AG09319 (cell line): ENCODE results near the gene SLC30A3.
A peak's percentile ranks its signal among the peaks of the same experiment; 100 is the strongest.

Source experiments
- DNase-seq: peaks from one replicate; pipeline ENCODE4 v3.0.0-alpha.2; 2010; ENCODE audit warnings: low read depth; ENCODE audit errors: extremely low read depth
- TF ChIP-seq, protein P1 (sequence below): IDR thresholded peaks from 2 replicates; pipeline ENCODE4 v1.5.1; 2011; ENCODE audit warnings: low read depth, mild to moderate bottlenecking, inconsistent platforms, low read length, moderate library complexity

The SLC30A3 gene

GRCh38 chr2:27297195-27297594 lies 34.3 kb upstream of the SLC30A3 start:
- no peak for DNase-seq
- TF ChIP-seq, protein P1, sequence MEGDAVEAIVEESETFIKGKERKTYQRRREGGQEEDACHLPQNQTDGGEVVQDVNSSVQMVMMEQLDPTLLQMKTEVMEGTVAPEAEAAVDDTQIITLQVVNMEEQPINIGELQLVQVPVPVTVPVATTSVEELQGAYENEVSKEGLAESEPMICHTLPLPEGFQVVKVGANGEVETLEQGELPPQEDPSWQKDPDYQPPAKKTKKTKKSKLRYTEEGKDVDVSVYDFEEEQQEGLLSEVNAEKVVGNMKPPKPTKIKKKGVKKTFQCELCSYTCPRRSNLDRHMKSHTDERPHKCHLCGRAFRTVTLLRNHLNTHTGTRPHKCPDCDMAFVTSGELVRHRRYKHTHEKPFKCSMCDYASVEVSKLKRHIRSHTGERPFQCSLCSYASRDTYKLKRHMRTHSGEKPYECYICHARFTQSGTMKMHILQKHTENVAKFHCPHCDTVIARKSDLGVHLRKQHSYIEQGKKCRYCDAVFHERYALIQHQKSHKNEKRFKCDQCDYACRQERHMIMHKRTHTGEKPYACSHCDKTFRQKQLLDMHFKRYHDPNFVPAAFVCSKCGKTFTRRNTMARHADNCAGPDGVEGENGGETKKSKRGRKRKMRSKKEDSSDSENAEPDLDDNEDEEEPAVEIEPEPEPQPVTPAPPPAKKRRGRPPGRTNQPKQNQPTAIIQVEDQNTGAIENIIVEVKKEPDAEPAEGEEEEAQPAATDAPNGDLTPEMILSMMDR, result no peak

DNA sequence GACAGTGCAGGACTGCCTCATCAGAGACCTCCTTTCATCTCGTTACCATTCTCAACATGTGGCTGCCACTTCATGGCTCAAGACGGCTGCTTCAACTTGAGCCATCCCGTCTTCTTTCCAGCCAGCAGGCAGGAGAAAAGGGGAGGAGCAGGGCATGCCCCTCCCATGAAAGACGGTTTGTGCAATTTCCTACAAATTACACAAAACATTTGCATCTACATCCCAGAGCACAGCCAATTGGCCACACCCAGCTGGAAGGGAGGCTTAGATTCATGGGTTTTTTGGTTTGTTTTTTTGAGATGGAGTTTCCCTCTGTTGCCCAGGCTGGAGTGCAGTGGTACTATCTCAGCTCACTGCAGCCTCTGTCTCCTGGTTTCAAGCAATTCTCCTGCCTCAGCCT lies 33.6 kb upstream of the SLC30A3 start:
- TF ChIP-seq, protein P1, result no peak

DNA sequence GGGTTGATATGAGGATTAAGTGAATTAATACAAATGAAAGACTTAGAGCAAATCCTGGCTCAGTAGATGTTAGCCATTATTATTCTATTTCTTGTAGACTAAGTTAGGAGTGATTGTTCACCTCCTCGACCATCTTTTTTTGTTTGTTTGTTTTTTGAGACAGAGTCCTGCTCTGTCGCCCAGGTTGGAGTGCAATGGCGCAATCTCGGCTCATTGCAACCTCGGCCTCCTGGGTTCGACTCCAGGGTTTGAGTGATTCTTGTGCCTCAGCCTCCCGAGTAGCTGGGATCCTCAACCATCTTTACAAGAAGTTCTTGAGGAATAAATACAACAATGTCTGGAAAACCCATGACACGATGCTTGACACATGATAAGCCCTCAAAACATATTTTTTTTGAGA lies 32.1 kb upstream of the SLC30A3 start:
- DNase-seq, result no peak
- TF ChIP-seq, protein P1, result no peak

More for the DNA sequence above, 33.6 kb upstream of the SLC30A3 start:
- peak; percentile 5 for DNase-seq

GRCh38 chr2:27291865-27292264 lies 29.0 kb upstream of the SLC30A3 start:
- DNase-seq, result no peak
- TF ChIP-seq, protein P1, result no peak

- DNase-seq, result no peak
- TF ChIP-seq, protein P1, result no peak
Observed at GRCh38 chr2:27290549-27290948, 27.7 kb upstream of the SLC30A3 start.

DNA sequence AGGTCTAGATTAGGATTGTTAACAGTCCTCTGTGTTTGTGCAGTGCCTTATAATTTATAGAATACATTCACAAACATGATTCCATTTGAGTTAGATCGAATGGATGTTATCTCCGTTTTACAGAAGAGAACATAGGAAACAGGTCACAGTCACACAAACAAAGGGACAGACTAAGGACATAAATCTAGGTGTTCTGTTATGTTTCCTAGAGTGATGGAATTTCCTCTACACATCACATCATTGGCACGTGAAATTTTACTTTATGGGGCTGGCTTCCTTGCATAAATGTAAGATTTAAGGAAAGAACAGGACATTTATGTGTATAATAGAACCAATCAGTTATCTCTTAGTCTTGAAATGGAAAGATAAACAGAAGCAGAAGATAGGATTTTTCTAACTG lies 25.8 kb upstream of the SLC30A3 start:
- TF ChIP-seq, protein P1, result no peak
- DNase-seq, result no peak

- no peak for DNase-seq
Observed at GRCh38 chr2:27285481-27285880, 22.6 kb upstream of the SLC30A3 start.

More at GRCh38 chr2:27285481-27285880, 22.6 kb upstream of the SLC30A3 start:
- TF ChIP-seq, protein P1, result no peak
